ENCODE measurements around the gene NFU1. TPM values are rescaled to one million over a fixed set of nuclear protein-coding genes. Genes with fewer than 3 reads are reported as not detected.

NFU1 gene
- total RNA-seq, 6 experiments from 2014 or later: 12.7 to 26.1 (median 23.5) TPM

GRCh38 chr2:69437751-69438154 lies 518 bp upstream of the NFU1 start:
- intact Hi-C loops (cut with DNase I): no loop called here

DNA sequence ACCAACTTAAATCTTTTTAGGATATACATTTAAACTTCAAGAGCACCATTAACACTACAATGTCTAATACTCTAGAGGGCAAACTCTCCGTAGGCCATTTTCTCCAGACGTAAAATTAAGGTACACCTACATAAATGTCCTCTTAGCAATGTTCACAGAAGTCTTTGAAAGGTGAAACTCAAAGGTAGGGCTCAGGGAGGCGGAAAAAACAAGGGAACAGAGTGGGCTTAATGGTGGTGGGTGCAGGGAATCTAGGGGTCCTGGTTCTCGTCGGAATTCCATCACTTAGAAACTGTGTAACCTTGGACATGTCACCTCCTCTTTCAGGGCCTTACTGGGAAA lies 668 bp downstream of the NFU1 start:
- 3% methylated on average over 5 of the region's 5 CpGs for WGBS (ENCODE audit: insufficient coverage, low coverage, low lambda C conversion rate, missing lambda C conversion rate)
- Histone ChIP-seq H3K27me3 (no peaks in the 10 kb centered on the region), H3K36me3 (no peaks in the 10 kb centered on the region), H3K4me3 (peak overlapping the region; percentile 82 to 96 (median 92)), H3K27ac (peak overlapping the region; percentile 85 to 96 (median 95)), H3K9me3 (no peaks in the 10 kb centered on the region), H3K4me1 (peaks cover 0 to 12% (median 2%) of the 10 kb centered on the region in 4 donors)
- intact Hi-C loops (cut with DNase I): no loop called here
- ATAC-seq (no peak), DNase-seq (no peak)
- TF ChIP-seq CTCF (IDR thresholded peaks at IDR 0.05) (no peak), POLR2A (IDR thresholded peaks at IDR 0.05) (no peak)

More at GRCh38 chr2:69437751-69438154, 518 bp upstream of the NFU1 start:
- Histone ChIP-seq H3K27me3 (no peaks in the 10 kb centered on the region), H3K4me1 (peaks cover 0 to 12% (median 2%) of the 10 kb centered on the region in 4 donors), H3K36me3 (no peaks in the 10 kb centered on the region), H3K4me3 (peak overlapping the region; percentile 82 to 96 (median 92)), H3K27ac (peak overlapping the region; percentile 85 to 96 (median 95)), H3K9me3 (no peaks in the 10 kb centered on the region)
- WGBS (ENCODE audit: insufficient coverage, low coverage, low lambda C conversion rate, missing lambda C conversion rate): 63% methylated on average over 7 of the region's 7 CpGs
- DNase-seq (peak in 1 of 3 donors; percentile 53), ATAC-seq (peak; percentile 40 to 57 (median 43))
- TF ChIP-seq CTCF (IDR thresholded peaks at IDR 0.05) (no peak), POLR2A (IDR thresholded peaks at IDR 0.05) (no peak)

GRCh38 chr2:69434753-69435152 lies 2.5 kb downstream of the NFU1 start:
- Histone ChIP-seq H3K4me1 (peaks cover 0 to 12% (median 2%) of the 10 kb centered on the region in 4 donors), H3K4me3 (no peak overlapping the region), H3K27me3 (no peaks in the 10 kb centered on the region), H3K27ac (no peak overlapping the region), H3K9me3 (no peaks in the 10 kb centered on the region), H3K36me3 (peaks cover 0 to 7% (median 3%) of the 10 kb centered on the region in 4 donors)
- DNase-seq (no peak), ATAC-seq (no peak)
- intact Hi-C loops (cut with DNase I): no loop called here
- WGBS (ENCODE audit: insufficient coverage, low coverage, low lambda C conversion rate, missing lambda C conversion rate): 94% methylated on average over 5 of the region's 5 CpGs
- TF ChIP-seq CTCF (IDR thresholded peaks at IDR 0.05) (no peak), POLR2A (IDR thresholded peaks at IDR 0.05) (no peak)

DNA sequence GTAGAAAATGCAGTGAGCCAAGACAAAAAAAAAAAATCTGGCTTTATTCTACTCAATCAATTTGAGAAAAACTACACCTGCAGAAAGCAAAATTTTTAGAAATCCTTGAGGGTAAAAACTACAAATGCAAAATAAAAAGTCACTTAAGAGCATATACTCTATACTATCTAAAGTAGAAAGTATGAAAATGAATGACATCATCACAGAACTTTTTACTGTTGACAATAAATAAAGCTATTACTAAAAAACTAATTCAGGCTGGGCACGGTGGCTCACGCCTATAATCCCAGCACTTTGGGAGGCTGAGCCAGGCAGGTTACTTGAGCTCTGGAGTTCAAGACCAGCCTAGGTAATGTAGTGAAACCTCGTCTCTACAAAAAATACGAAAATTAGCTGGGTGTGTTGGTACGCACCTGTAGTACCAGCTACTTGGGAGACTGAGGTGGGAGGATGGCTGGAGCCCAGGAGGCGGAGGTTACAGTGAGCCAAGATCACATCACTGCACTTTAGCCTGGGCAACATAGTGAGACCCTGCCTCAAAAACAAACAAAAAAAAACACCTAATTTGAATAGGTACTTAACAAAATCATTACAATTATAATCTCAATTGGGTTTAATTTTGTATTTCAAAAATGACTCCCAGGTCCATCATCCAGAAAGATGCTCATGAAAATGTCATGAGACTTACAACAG lies 7.6 kb downstream of the NFU1 start:
- ATAC-seq (no peak), DNase-seq (no peak)
- H3K27me3 ChIP-seq: no peaks in the 10 kb centered on the region
- intact Hi-C loops (cut with DNase I): no loop called here
- H3K36me3 ChIP-seq: peaks cover 0 to 40% (median 7%) of the 10 kb centered on the region in 4 donors
- no peaks in the 10 kb centered on the region for H3K9me3 ChIP-seq
- H3K4me3 ChIP-seq: no peak overlapping the region
- peaks cover 0 to 3% (median 0%) of the 10 kb centered on the region in 4 donors for H3K4me1 ChIP-seq
- WGBS (ENCODE audit: insufficient coverage, low coverage, low lambda C conversion rate, missing lambda C conversion rate): 92% methylated on average over 6 of the region's 6 CpGs
- no peak overlapping the region for H3K27ac ChIP-seq
- TF ChIP-seq CTCF (IDR thresholded peaks at IDR 0.05) (no peak), POLR2A (IDR thresholded peaks at IDR 0.05) (no peak)

Measured in right lobe of liver (tissue), 6 donors.